Activated naive CD8-positive, alpha-beta T cell treated with anti-CD3 and anti-CD28 coated beads for 36 hours (primary cell): ENCODE data around the gene ZDHHC13. TPM values are rescaled to one million over a fixed set of nuclear protein-coding genes. Genes with fewer than 3 reads are reported as not detected.

Source experiments
- DNase-seq: peaks from one replicate; pipeline ENCODE4 v3.0.0; 2021
- H3K27ac Mint-ChIP-seq: one replicate; pipeline ENCODE4 v1.8.0; 2022; ENCODE audit warnings: mild to moderate bottlenecking, moderate library complexity, mixed read lengths
- H3K27me3 Mint-ChIP-seq: one replicate; pipeline ENCODE4 v1.8.0; 2022; ENCODE audit warnings: mild to moderate bottlenecking, mixed read lengths
- H3K36me3 Mint-ChIP-seq: one replicate; pipeline ENCODE4 v1.8.0; 2021; ENCODE audit warnings: mild to moderate bottlenecking, mixed read lengths
- H3K4me1 Mint-ChIP-seq: one replicate; pipeline ENCODE4 v1.8.0; 2021; ENCODE audit warnings: mixed read lengths
- H3K4me3 Mint-ChIP-seq: one replicate; pipeline ENCODE4 v1.8.0; 2022; ENCODE audit warnings: mild to moderate bottlenecking, moderate library complexity, mixed read lengths
- H3K9me3 Mint-ChIP-seq: one replicate; pipeline ENCODE4 v1.8.0; 2022; ENCODE audit warnings: mixed read lengths
- total RNA-seq, 2 experiments: library from RNA; stranded (reverse); gene quantifications; one replicate each; pipeline ENCODE4 v1.2.3, GENCODE V29; 2021

Gene ZDHHC13
- total RNA-seq, 2 experiments from 2014 or later = 16.5 to 19.3 TPM

- Mint-ChIP-seq H3K9me3 (no peaks in the 10 kb centered on the region), H3K4me3 (no peak overlapping the region), H3K4me1 (no peaks in the 10 kb centered on the region), H3K36me3 (peaks cover 29% of the 10 kb centered on the region), H3K27me3 (no peaks in the 10 kb centered on the region), H3K27ac (no peak overlapping the region)
- no peak for DNase-seq
These were observed 57.1 kb downstream of the ZDHHC13 start for GRCh38 chr11:19173964-19174638.

GRCh38 chr11:19176629-19177186 is 59.7 kb downstream of the ZDHHC13 start:
- no peak for DNase-seq
- H3K27ac Mint-ChIP-seq = no peak overlapping the region
- no peak overlapping the region for H3K4me3 Mint-ChIP-seq
- no peaks in the 10 kb centered on the region for H3K27me3 Mint-ChIP-seq
- peaks cover 29% of the 10 kb centered on the region for H3K36me3 Mint-ChIP-seq
- no peaks in the 10 kb centered on the region for H3K9me3 Mint-ChIP-seq
- H3K4me1 Mint-ChIP-seq = no peaks in the 10 kb centered on the region

- no peaks in the 10 kb centered on the region for H3K9me3 Mint-ChIP-seq
- H3K27me3 Mint-ChIP-seq = no peaks in the 10 kb centered on the region
- no peak overlapping the region for H3K27ac Mint-ChIP-seq
- no peak for DNase-seq
- H3K4me1 Mint-ChIP-seq = no peaks in the 10 kb centered on the region
- no peak overlapping the region for H3K4me3 Mint-ChIP-seq
- H3K36me3 Mint-ChIP-seq = peaks cover 6% of the 10 kb centered on the region
These were observed 64.7 kb downstream of the ZDHHC13 start for GRCh38 chr11:19181531-19182261.

- Mint-ChIP-seq H3K9me3 (no peaks in the 10 kb centered on the region), H3K27me3 (no peaks in the 10 kb centered on the region), H3K27ac (no peak overlapping the region), H3K4me1 (no peaks in the 10 kb centered on the region), H3K36me3 (peaks cover 2% of the 10 kb centered on the region), H3K4me3 (no peak overlapping the region)
- no peak for DNase-seq
These were observed 66.7 kb downstream of the ZDHHC13 start for GRCh38 chr11:19183646-19184045.

- no peaks in the 10 kb centered on the region for H3K27me3 Mint-ChIP-seq
These were observed 68.1 kb downstream of the ZDHHC13 start for GRCh38 chr11:19185036-19185435.

GRCh38 chr11:19185516-19186052 is 68.6 kb downstream of the ZDHHC13 start:
- no peak overlapping the region for H3K27ac Mint-ChIP-seq
- no peak overlapping the region for H3K4me3 Mint-ChIP-seq
- no peak for DNase-seq
- no peaks in the 10 kb centered on the region for H3K9me3 Mint-ChIP-seq
- H3K4me1 Mint-ChIP-seq = no peaks in the 10 kb centered on the region
- no peaks in the 10 kb centered on the region for H3K27me3 Mint-ChIP-seq
- H3K36me3 Mint-ChIP-seq = no peaks in the 10 kb centered on the region

More at GRCh38 chr11:19185036-19185435, 68.1 kb downstream of the ZDHHC13 start:
- Mint-ChIP-seq H3K36me3 (peaks cover under 1% of the 10 kb centered on the region), H3K27ac (no peak overlapping the region), H3K9me3 (no peaks in the 10 kb centered on the region), H3K4me1 (no peaks in the 10 kb centered on the region), H3K4me3 (no peak overlapping the region)
- no peak for DNase-seq

- H3K4me1 Mint-ChIP-seq = no peaks in the 10 kb centered on the region
- no peaks in the 10 kb centered on the region for H3K27me3 Mint-ChIP-seq
- no peak overlapping the region for H3K27ac Mint-ChIP-seq
- DNase-seq = no peak
- no peaks in the 10 kb centered on the region for H3K36me3 Mint-ChIP-seq
- H3K9me3 Mint-ChIP-seq = no peaks in the 10 kb centered on the region
- H3K4me3 Mint-ChIP-seq = no peak overlapping the region
These were observed 70.3 kb downstream of the ZDHHC13 start for GRCh38 chr11:19187114-19187832.

GRCh38 chr11:19187833-19188258 is 70.9 kb downstream of the ZDHHC13 start:
- H3K4me1 Mint-ChIP-seq = no peaks in the 10 kb centered on the region
- no peak for DNase-seq
- H3K9me3 Mint-ChIP-seq = no peaks in the 10 kb centered on the region
- H3K4me3 Mint-ChIP-seq = no peak overlapping the region
- H3K36me3 Mint-ChIP-seq = no peaks in the 10 kb centered on the region
- H3K27me3 Mint-ChIP-seq = no peaks in the 10 kb centered on the region
- no peak overlapping the region for H3K27ac Mint-ChIP-seq

GRCh38 chr11:19191530-19192169 is 74.7 kb downstream of the ZDHHC13 start:
- H3K4me1 Mint-ChIP-seq = no peaks in the 10 kb centered on the region
- no peak overlapping the region for H3K4me3 Mint-ChIP-seq
- DNase-seq = no peak
- no peaks in the 10 kb centered on the region for H3K27me3 Mint-ChIP-seq
- no peaks in the 10 kb centered on the region for H3K36me3 Mint-ChIP-seq
- no peak overlapping the region for H3K27ac Mint-ChIP-seq
- no peaks in the 10 kb centered on the region for H3K9me3 Mint-ChIP-seq

- no peaks in the 10 kb centered on the region for H3K36me3 Mint-ChIP-seq
- H3K27me3 Mint-ChIP-seq = no peaks in the 10 kb centered on the region
- DNase-seq = no peak
- no peaks in the 10 kb centered on the region for H3K9me3 Mint-ChIP-seq
- no peak overlapping the region for H3K27ac Mint-ChIP-seq
- no peak overlapping the region for H3K4me3 Mint-ChIP-seq
- H3K4me1 Mint-ChIP-seq = no peaks in the 10 kb centered on the region
These were observed 76.9 kb downstream of the ZDHHC13 start for GRCh38 chr11:19193916-19194315.

- H3K27me3 Mint-ChIP-seq = no peaks in the 10 kb centered on the region
- DNase-seq = no peak
- H3K9me3 Mint-ChIP-seq = no peaks in the 10 kb centered on the region
- H3K27ac Mint-ChIP-seq = no peak overlapping the region
- H3K4me3 Mint-ChIP-seq = no peak overlapping the region
- no peaks in the 10 kb centered on the region for H3K4me1 Mint-ChIP-seq
- H3K36me3 Mint-ChIP-seq = no peaks in the 10 kb centered on the region
These were observed 77.8 kb downstream of the ZDHHC13 start for GRCh38 chr11:19194620-19195308.

GRCh38 chr11:19196432-19196831 is 79.5 kb downstream of the ZDHHC13 start:
- Mint-ChIP-seq H3K4me3 (no peak overlapping the region), H3K27me3 (peaks cover 6% of the 10 kb centered on the region), H3K27ac (no peak overlapping the region), H3K9me3 (no peaks in the 10 kb centered on the region), H3K4me1 (no peaks in the 10 kb centered on the region), H3K36me3 (no peaks in the 10 kb centered on the region)
- no peak for DNase-seq

- no peaks in the 10 kb centered on the region for H3K9me3 Mint-ChIP-seq
- H3K27ac Mint-ChIP-seq = no peak overlapping the region
- H3K36me3 Mint-ChIP-seq = no peaks in the 10 kb centered on the region
- H3K4me1 Mint-ChIP-seq = no peaks in the 10 kb centered on the region
- no peak overlapping the region for H3K4me3 Mint-ChIP-seq
- no peak for DNase-seq
- H3K27me3 Mint-ChIP-seq = peaks cover 6% of the 10 kb centered on the region
These were observed 82.1 kb downstream of the ZDHHC13 start for GRCh38 chr11:19199048-19199447.

- no peaks in the 10 kb centered on the region for H3K36me3 Mint-ChIP-seq
- no peak for DNase-seq
- no peaks in the 10 kb centered on the region for H3K9me3 Mint-ChIP-seq
- H3K27me3 Mint-ChIP-seq = peaks cover 6% of the 10 kb centered on the region
- no peaks in the 10 kb centered on the region for H3K4me1 Mint-ChIP-seq
- H3K27ac Mint-ChIP-seq = no peak overlapping the region
- no peak overlapping the region for H3K4me3 Mint-ChIP-seq
These were observed 82.8 kb downstream of the ZDHHC13 start for GRCh38 chr11:19199771-19200170.
